GM18873 (cell line): ENCODE results near the gene PHLDA2.
"Not testable (repeated sequence)": the region's sequence is repeated elsewhere in the genome, so short reads cannot be mapped to it uniquely, and the experiment has no call there.

ENCODE experiments used
- ATAC-seq: cut with Tn5 transposase; IDR thresholded peaks from one replicate; pipeline ENCODE4 v1.9.1; 2021; ENCODE audit warnings: mild to moderate bottlenecking, moderate library complexity, moderate number of reproducible peaks; ENCODE audit not compliant: unreplicated experiment, low FRiP score

Gene PHLDA2

GRCh38 chr11:2916114-2916891 lies 12.9 kb downstream of the PHLDA2 start:
- no peak for ATAC-seq

GRCh38 chr11:2915473-2915872 lies 13.7 kb downstream of the PHLDA2 start:
- ATAC-seq, result no peak

- no peak for ATAC-seq
Observed at GRCh38 chr11:2914455-2915195, 14.6 kb downstream of the PHLDA2 start.

- ATAC-seq, result no peak
Observed at GRCh38 chr11:2913776-2914175, 15.4 kb downstream of the PHLDA2 start.

- ATAC-seq, result no peak
Observed at GRCh38 chr11:2913019-2913431, 16.2 kb downstream of the PHLDA2 start.

GRCh38 chr11:2912498-2912897 lies 16.7 kb downstream of the PHLDA2 start:
- no peak for ATAC-seq

- no peak for ATAC-seq
Observed at GRCh38 chr11:2911785-2912391, 17.3 kb downstream of the PHLDA2 start.

GRCh38 chr11:2911088-2911784 lies 18.0 kb downstream of the PHLDA2 start:
- no peak for ATAC-seq

GRCh38 chr11:2910401-2910955 lies 18.7 kb downstream of the PHLDA2 start:
- no peak for ATAC-seq

- no peak for ATAC-seq
Observed at GRCh38 chr11:2909133-2909902, 19.9 kb downstream of the PHLDA2 start.

GRCh38 chr11:2908130-2908529 lies 21.1 kb downstream of the PHLDA2 start:
- ATAC-seq, result no peak

- not testable (repeated sequence) for ATAC-seq
Observed at GRCh38 chr11:2905299-2905698, 23.9 kb downstream of the PHLDA2 start.

- ATAC-seq, result no peak
Observed at GRCh38 chr11:2904153-2905052, 24.8 kb downstream of the PHLDA2 start.

- ATAC-seq, result no peak
Observed at GRCh38 chr11:2903672-2904011, 25.6 kb downstream of the PHLDA2 start.

GRCh38 chr11:2902784-2903671 lies 26.2 kb downstream of the PHLDA2 start:
- no peak for ATAC-seq

GRCh38 chr11:2901854-2902783 lies 27.1 kb downstream of the PHLDA2 start:
- ATAC-seq, result peak; percentile 92
